Measurements from ENCODE around the gene ARFIP1.
"Not testable (repeated sequence)": the region's sequence is repeated elsewhere in the genome, so short reads cannot be mapped to it uniquely, and the experiment has no call there.

ARFIP1 gene

GRCh38 chr4:152892974-152893373 is 113.2 kb downstream of the ARFIP1 start:
- no peak for DNase-seq (ENCODE audit: low read depth in 1 of 2, low spot score in 1 of 2)

GRCh38 chr4:152894673-152895072 is 114.9 kb downstream of the ARFIP1 start:
- no peak for DNase-seq (ENCODE audit: low read depth in 1 of 2, low spot score in 1 of 2)

GRCh38 chr4:152896811-152897210 is 117.1 kb downstream of the ARFIP1 start:
- no peak for DNase-seq (ENCODE audit: low read depth in 1 of 2, low spot score in 1 of 2)

- DNase-seq (ENCODE audit: low read depth in 1 of 2, low spot score in 1 of 2): not testable (repeated sequence)
These were observed 118.4 kb downstream of the ARFIP1 start for GRCh38 chr4:152898133-152898532.

GRCh38 chr4:152898606-152899005 is 118.9 kb downstream of the ARFIP1 start:
- no peak for DNase-seq (ENCODE audit: low read depth in 1 of 2, low spot score in 1 of 2)

- DNase-seq (ENCODE audit: low read depth in 1 of 2, low spot score in 1 of 2): no peak
These were observed 120.6 kb downstream of the ARFIP1 start for GRCh38 chr4:152900395-152900794.

GRCh38 chr4:152901205-152901604 is 121.5 kb downstream of the ARFIP1 start:
- no peak for DNase-seq (ENCODE audit: low read depth in 1 of 2, low spot score in 1 of 2)

- no peak for DNase-seq (ENCODE audit: low read depth in 1 of 2, low spot score in 1 of 2)
These were observed 123.9 kb downstream of the ARFIP1 start for GRCh38 chr4:152903658-152904057.

GRCh38 chr4:152909901-152910300 is 130.1 kb downstream of the ARFIP1 start:
- no peak for DNase-seq (ENCODE audit: low read depth in 1 of 2, low spot score in 1 of 2)

GRCh38 chr4:152910521-152910920 is 130.8 kb downstream of the ARFIP1 start:
- DNase-seq (ENCODE audit: low read depth in 1 of 2, low spot score in 1 of 2): no peak

- DNase-seq (ENCODE audit: low read depth in 1 of 2, low spot score in 1 of 2): no peak
These were observed 138.0 kb downstream of the ARFIP1 start for GRCh38 chr4:152917543-152918395.

- DNase-seq (ENCODE audit: low read depth in 1 of 2, low spot score in 1 of 2): no peak
These were observed 140.1 kb downstream of the ARFIP1 start for GRCh38 chr4:152919826-152920225.

GRCh38 chr4:152920768-152921167 is 141.0 kb downstream of the ARFIP1 start:
- DNase-seq (ENCODE audit: low read depth in 1 of 2, low spot score in 1 of 2): no peak

GRCh38 chr4:152921284-152921683 is 141.5 kb downstream of the ARFIP1 start:
- DNase-seq (ENCODE audit: low read depth in 1 of 2, low spot score in 1 of 2): no peak

- DNase-seq (ENCODE audit: low read depth in 1 of 2, low spot score in 1 of 2): no peak
These were observed 146.1 kb downstream of the ARFIP1 start for GRCh38 chr4:152925851-152926250.

- no peak for DNase-seq (ENCODE audit: low read depth in 1 of 2, low spot score in 1 of 2)
These were observed 147.2 kb downstream of the ARFIP1 start for GRCh38 chr4:152926959-152927358.

- no peak for DNase-seq (ENCODE audit: low read depth in 1 of 2, low spot score in 1 of 2)
These were observed 148.0 kb downstream of the ARFIP1 start for GRCh38 chr4:152927737-152928136.

GRCh38 chr4:152928286-152928685 is 148.5 kb downstream of the ARFIP1 start:
- DNase-seq (ENCODE audit: low read depth in 1 of 2, low spot score in 1 of 2): no peak

GRCh38 chr4:152929888-152930287 is 150.1 kb downstream of the ARFIP1 start:
- DNase-seq (ENCODE audit: low read depth in 1 of 2, low spot score in 1 of 2): no peak

- no peak for DNase-seq (ENCODE audit: low read depth in 1 of 2, low spot score in 1 of 2)
These were observed 155.4 kb downstream of the ARFIP1 start for GRCh38 chr4:152935143-152935542.

- no peak for DNase-seq (ENCODE audit: low read depth in 1 of 2, low spot score in 1 of 2)
These were observed 156.1 kb downstream of the ARFIP1 start, which contains the start of gene FHDC1 for GRCh38 chr4:152935631-152936445. Gene FHDC1 (plus strand): TSS chr4:152936323. CDS start chr4:152943058, 6,735 bp downstream.

All from stimulated activated CD4-positive, alpha-beta T cell treated with anti-CD3 and anti-CD28 coated beads, Interleukin-15, amount 100 ng/mL, for 1 hour (primary cell).